ENCODE measurements around the gene MAP2K7.

The MAP2K7 gene

GRCh38 chr19:7904074-7905020 is 670 bp downstream of the MAP2K7 start:
- Histone ChIP-seq H3K4me1 (ENCODE audit: insufficient read depth, low read length) (peaks cover 33% of the 10 kb centered on the region), H3K27me3 (ENCODE audit: insufficient read depth, low read length, poor library complexity) (no peaks in the 10 kb centered on the region), H3K79me2 (ENCODE audit: insufficient read depth, low read length) (peaks cover 60% of the 10 kb centered on the region), H2AFZ (ENCODE audit: low read depth, low read length) (0 out of 2 replicates have a peak overlapping the region, but pooled peaks have one; percentile 62), H3K27ac (ENCODE audit: low read length) (peak overlapping the region; percentile 86), H4K20me1 (ENCODE audit: insufficient read depth, low read length) (peaks cover 48% of the 10 kb centered on the region), H3K4me2 (ENCODE audit: insufficient read depth, low read length) (peak overlapping the region; percentile 93), H3K9me3 (ENCODE audit: insufficient read depth, low read length, severe bottlenecking) (no peaks in the 10 kb centered on the region), H3K36me3 (ENCODE audit: insufficient read depth, low read length) (peaks cover 39% of the 10 kb centered on the region), H3K4me3 (ENCODE audit: low read depth in 1 of 2, low read length in 2 of 2) (peak overlapping the region; percentile 38 to 84; a peak in 3 of 4 replicates), H3K9ac (ENCODE audit: low read depth, low read length) (peak overlapping the region; percentile 62)
- ATAC-seq (ENCODE audit: insufficient read depth, low read depth) = peak; percentile 31
- DNase-seq = no peak
- no peak for TF ChIP-seq EZH2 (IDR thresholded peaks at IDR 0.05; ENCODE audit: borderline replicate concordance, low read depth, low read length, severe bottlenecking)
- no peak for TF ChIP-seq CTCF (IDR thresholded peaks at IDR 0.05; ENCODE audit: borderline replicate concordance, extremely low read depth, low read length, poor library complexity, severe bottlenecking)

- Histone ChIP-seq H3K4me2 (ENCODE audit: insufficient read depth, low read length) (peak overlapping the region; percentile 93), H3K36me3 (ENCODE audit: insufficient read depth, low read length) (peaks cover 48% of the 10 kb centered on the region), H4K20me1 (ENCODE audit: insufficient read depth, low read length) (peaks cover 55% of the 10 kb centered on the region), H3K4me3 (ENCODE audit: low read depth in 1 of 2, low read length in 2 of 2) (peak overlapping the region in 1 of 2 experiments; percentile 84; a peak in 2 of 4 replicates), H3K79me2 (ENCODE audit: insufficient read depth, low read length) (peaks cover 64% of the 10 kb centered on the region), H2AFZ (ENCODE audit: low read depth, low read length) (no peak overlapping the region), H3K9ac (ENCODE audit: low read depth, low read length) (peak overlapping the region; percentile 62), H3K27ac (ENCODE audit: low read length) (peak overlapping the region; percentile 86; the same call in 1 of the 2 replicates), H3K27me3 (ENCODE audit: insufficient read depth, low read length, poor library complexity) (no peaks in the 10 kb centered on the region), H3K9me3 (ENCODE audit: insufficient read depth, low read length, severe bottlenecking) (no peaks in the 10 kb centered on the region), H3K4me1 (ENCODE audit: insufficient read depth, low read length) (peaks cover 33% of the 10 kb centered on the region)
- TF ChIP-seq EZH2 (IDR thresholded peaks at IDR 0.05; ENCODE audit: borderline replicate concordance, low read depth, low read length, severe bottlenecking) (no peak), CTCF (IDR thresholded peaks at IDR 0.05; ENCODE audit: borderline replicate concordance, extremely low read depth, low read length, poor library complexity, severe bottlenecking) (no peak)
- DNase-seq = no peak
- no peak for ATAC-seq (ENCODE audit: insufficient read depth, low read depth)
These were observed 1.6 kb downstream of the MAP2K7 start for GRCh38 chr19:7905268-7905667.

DNA sequence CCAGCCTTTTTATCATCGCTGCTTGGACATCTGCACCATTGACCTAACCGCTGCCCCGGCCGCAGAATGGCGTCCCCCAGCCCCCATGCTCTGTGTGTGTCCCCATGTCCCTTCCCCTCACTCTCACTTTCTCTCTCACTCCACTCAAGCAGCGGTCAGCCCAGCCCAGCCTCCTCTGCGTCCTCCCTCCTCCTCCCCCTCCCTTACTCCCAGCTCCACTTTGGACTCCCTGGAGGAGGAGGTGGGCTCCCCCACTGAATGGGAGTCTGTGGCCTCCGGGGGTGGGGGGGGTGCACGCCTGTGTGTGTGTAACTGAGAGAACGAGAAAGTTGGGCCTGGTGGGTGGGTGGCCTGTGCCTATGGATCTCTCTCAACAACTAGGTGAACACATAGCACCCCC is 2.2 kb downstream of the MAP2K7 start:
- peak overlapping the region; percentile 93; the same call in 1 of the 2 replicates for H3K4me2 ChIP-seq (ENCODE audit: insufficient read depth, low read length)
- DNase-seq = no peak
- no peaks in the 10 kb centered on the region for H3K27me3 ChIP-seq (ENCODE audit: insufficient read depth, low read length, poor library complexity)
- peak overlapping the region in 1 of 2 experiments; percentile 84; a peak in 1 of 4 replicates for H3K4me3 ChIP-seq (ENCODE audit: low read depth in 1 of 2, low read length in 2 of 2)
- H3K9me3 ChIP-seq (ENCODE audit: insufficient read depth, low read length, severe bottlenecking) = no peaks in the 10 kb centered on the region
- ATAC-seq (ENCODE audit: insufficient read depth, low read depth) = no peak
- H2AFZ ChIP-seq (ENCODE audit: low read depth, low read length) = no peak overlapping the region
- no peak overlapping the region for H3K27ac ChIP-seq (ENCODE audit: low read length)
- H3K4me1 ChIP-seq (ENCODE audit: insufficient read depth, low read length) = peaks cover 33% of the 10 kb centered on the region
- peaks cover 59% of the 10 kb centered on the region for H4K20me1 ChIP-seq (ENCODE audit: insufficient read depth, low read length)
- peak overlapping the region; percentile 62; the same call in 1 of the 2 replicates for H3K9ac ChIP-seq (ENCODE audit: low read depth, low read length)
- peaks cover 54% of the 10 kb centered on the region for H3K36me3 ChIP-seq (ENCODE audit: insufficient read depth, low read length)
- TF ChIP-seq EZH2 (IDR thresholded peaks at IDR 0.05; ENCODE audit: borderline replicate concordance, low read depth, low read length, severe bottlenecking) (no peak), CTCF (IDR thresholded peaks at IDR 0.05; ENCODE audit: borderline replicate concordance, extremely low read depth, low read length, poor library complexity, severe bottlenecking) (no peak)
- H3K79me2 ChIP-seq (ENCODE audit: insufficient read depth, low read length) = peaks cover 64% of the 10 kb centered on the region

Data from DND-41 (cell line).